ENCODE data around the gene SMR3A. TPM values are rescaled to one million over a fixed set of nuclear protein-coding genes. Genes with fewer than 3 reads are reported as not detected.

Gene SMR3A
- total RNA-seq, 1 donor from 2014 or later, result not detected

GRCh38 chr4:70359115-70359661, 1.4 kb upstream of the SMR3A start:
- Mint-ChIP-seq H3K27me3 (ENCODE audit: low read depth, unreplicated experiment) (no peaks in the 10 kb centered on the region), H3K36me3 (ENCODE audit: low read depth, unreplicated experiment) (no peaks in the 10 kb centered on the region), H3K4me3 (ENCODE audit: unreplicated experiment) (no peak overlapping the region), H3K27ac (ENCODE audit: unreplicated experiment) (no peak overlapping the region), H3K9me3 (ENCODE audit: unreplicated experiment) (no peaks in the 10 kb centered on the region), H3K4me1 (ENCODE audit: low read depth, unreplicated experiment) (peaks cover 1% of the 10 kb centered on the region)
- no peak overlapping the region for H3K4me2 ChIP-seq (ENCODE audit: low read length)
- TF ChIP-seq EZH2 (IDR thresholded peaks at IDR 0.05; ENCODE audit: insufficient read depth, low read length), result no peak
- no peak for TF ChIP-seq CTCF (IDR thresholded peaks at IDR 0.05; ENCODE audit: insufficient read depth, low read depth, low read length)
- FAIRE-seq (no peak), DNase-seq (ENCODE audit: low read depth) (no peak)
- H2AFZ ChIP-seq (ENCODE audit: low read depth, low read length), result no peak overlapping the region
- H4K20me1 ChIP-seq (ENCODE audit: insufficient read depth, low read length), result no peaks in the 10 kb centered on the region
- H3K4me1 ChIP-seq (ENCODE audit: insufficient read depth, low read length), result no peaks in the 10 kb centered on the region
- no peak overlapping the region for H3K27ac ChIP-seq (ENCODE audit: low read depth, low read length)
- H3K79me2 ChIP-seq (ENCODE audit: insufficient read depth, low read length), result no peaks in the 10 kb centered on the region
- H3K27me3 ChIP-seq (ENCODE audit: insufficient read depth, low read length), result no peaks in the 10 kb centered on the region
- H3K9me3 ChIP-seq (ENCODE audit: insufficient read depth, low read depth, low read length), result no peaks in the 10 kb centered on the region
- no peaks in the 10 kb centered on the region for H3K36me3 ChIP-seq (ENCODE audit: insufficient read depth, low read length)
- no peak overlapping the region for H3K9ac ChIP-seq (ENCODE audit: low read length)
- no peak overlapping the region for H3K4me3 ChIP-seq (ENCODE audit: insufficient read depth, low read depth, low read length)

GRCh38 chr4:70364002-70364401, 3.4 kb downstream of the SMR3A start:
- TF ChIP-seq CTCF (IDR thresholded peaks at IDR 0.05; ENCODE audit: insufficient read depth, low read depth, low read length) (no peak), EZH2 (IDR thresholded peaks at IDR 0.05; ENCODE audit: insufficient read depth, low read length) (no peak)
- Histone ChIP-seq H3K27ac (ENCODE audit: low read depth, low read length) (no peak overlapping the region), H2AFZ (ENCODE audit: low read depth, low read length) (no peak overlapping the region), H3K27me3 (ENCODE audit: insufficient read depth, low read length) (no peaks in the 10 kb centered on the region), H3K79me2 (ENCODE audit: insufficient read depth, low read length) (no peaks in the 10 kb centered on the region), H3K36me3 (ENCODE audit: insufficient read depth, low read length) (no peaks in the 10 kb centered on the region), H4K20me1 (ENCODE audit: insufficient read depth, low read length) (no peaks in the 10 kb centered on the region), H3K4me3 (ENCODE audit: insufficient read depth, low read depth, low read length) (no peak overlapping the region), H3K4me1 (ENCODE audit: insufficient read depth, low read length) (no peaks in the 10 kb centered on the region), H3K4me2 (ENCODE audit: low read length) (no peak overlapping the region), H3K9me3 (ENCODE audit: insufficient read depth, low read depth, low read length) (no peaks in the 10 kb centered on the region), H3K9ac (ENCODE audit: low read length) (no peak overlapping the region)
- H3K9me3 Mint-ChIP-seq (ENCODE audit: unreplicated experiment), result no peaks in the 10 kb centered on the region
- DNase-seq (ENCODE audit: low read depth), result no peak
- no peak overlapping the region for H3K27ac Mint-ChIP-seq (ENCODE audit: unreplicated experiment)
- peaks cover 1% of the 10 kb centered on the region for H3K4me1 Mint-ChIP-seq (ENCODE audit: low read depth, unreplicated experiment)
- H3K4me3 Mint-ChIP-seq (ENCODE audit: unreplicated experiment), result no peak overlapping the region
- H3K27me3 Mint-ChIP-seq (ENCODE audit: low read depth, unreplicated experiment), result no peaks in the 10 kb centered on the region
- H3K36me3 Mint-ChIP-seq (ENCODE audit: low read depth, unreplicated experiment), result no peaks in the 10 kb centered on the region
- FAIRE-seq, result no peak

- H3K4me2 ChIP-seq (ENCODE audit: low read length), result no peak overlapping the region
- H4K20me1 ChIP-seq (ENCODE audit: insufficient read depth, low read length), result no peaks in the 10 kb centered on the region
- no peak overlapping the region for H3K4me3 ChIP-seq (ENCODE audit: insufficient read depth, low read depth, low read length)
- no peaks in the 10 kb centered on the region for H3K36me3 ChIP-seq (ENCODE audit: insufficient read depth, low read length)
- Mint-ChIP-seq H3K27ac (ENCODE audit: unreplicated experiment) (no peak overlapping the region), H3K4me1 (ENCODE audit: low read depth, unreplicated experiment) (no peaks in the 10 kb centered on the region), H3K4me3 (ENCODE audit: unreplicated experiment) (no peak overlapping the region), H3K9me3 (ENCODE audit: unreplicated experiment) (no peaks in the 10 kb centered on the region), H3K36me3 (ENCODE audit: low read depth, unreplicated experiment) (no peaks in the 10 kb centered on the region), H3K27me3 (ENCODE audit: low read depth, unreplicated experiment) (no peaks in the 10 kb centered on the region)
- no peaks in the 10 kb centered on the region for H3K79me2 ChIP-seq (ENCODE audit: insufficient read depth, low read length)
- H3K27ac ChIP-seq (ENCODE audit: low read depth, low read length), result no peak overlapping the region
- FAIRE-seq, result no peak
- no peak overlapping the region for H2AFZ ChIP-seq (ENCODE audit: low read depth, low read length)
- no peaks in the 10 kb centered on the region for H3K27me3 ChIP-seq (ENCODE audit: insufficient read depth, low read length)
- no peaks in the 10 kb centered on the region for H3K4me1 ChIP-seq (ENCODE audit: insufficient read depth, low read length)
- TF ChIP-seq CTCF (IDR thresholded peaks at IDR 0.05; ENCODE audit: insufficient read depth, low read depth, low read length), result no peak
- no peak for TF ChIP-seq EZH2 (IDR thresholded peaks at IDR 0.05; ENCODE audit: insufficient read depth, low read length)
- no peaks in the 10 kb centered on the region for H3K9me3 ChIP-seq (ENCODE audit: insufficient read depth, low read depth, low read length)
- H3K9ac ChIP-seq (ENCODE audit: low read length), result no peak overlapping the region
- DNase-seq (ENCODE audit: low read depth), result no peak
Measured at GRCh38 chr4:70365479-70365878, 4.9 kb downstream of the SMR3A start.
